H1 (cell line): ENCODE measurements around the gene PRR35. TPM values are rescaled to one million over a fixed set of nuclear protein-coding genes. Genes with fewer than 3 reads are reported as not detected.

ENCODE experiments used
- CTCF ChIA-PET: fragments of 300-600 bp; sonication (Branson Sonifier 250); formaldehyde crosslinking; loops from one replicate; lab custom pipeline; 2021; ENCODE audit not compliant: partially characterized antibody; lab: Charles Lee
- POLR2A ChIA-PET: fragments of 300-600 bp; sonication (Branson Sonifier 250); formaldehyde crosslinking; loops from one replicate; lab custom pipeline; 2021; ENCODE audit warnings: inconsistent platforms; ENCODE audit not compliant: partially characterized antibody; lab: Charles Lee
- DNase-seq, 2 experiments: peaks; one replicate each; pipeline versions ENCODE4 v3.0.0 to v3.0.0-alpha.2; 2010 to 2022; ENCODE audit warnings: low spot score in 2 of 2, low read depth in 1 of 2, mixed read lengths in 1 of 2
- FAIRE-seq: peaks from 2 replicates; lab custom pipeline; 2011; peaks lifted over from hg19 to GRCh38; lab: Jason Lieb, UNC
- H2AFZ ChIP-seq: 2 replicates; pipeline ENCODE4 v1.8.1; 2012; ENCODE audit warnings: low read length, inconsistent platforms
- H2AK5ac ChIP-seq: 2 replicates; pipeline ENCODE4 v1.6.1; 2013; ENCODE audit warnings: low read depth, low read length
- H2BK120ac ChIP-seq: replicated peaks from 2 replicates; pipeline ENCODE3; 2013; ENCODE audit warnings: low read depth, low read length, inconsistent platforms
- H2BK12ac ChIP-seq: 2 replicates; pipeline ENCODE4 v1.6.1; 2013; ENCODE audit warnings: low read depth, low read length
- H2BK15ac ChIP-seq: 2 replicates; pipeline ENCODE4 v1.6.1; 2013; ENCODE audit warnings: low read length
- H2BK20ac ChIP-seq: 2 replicates; pipeline ENCODE4 v1.6.1; 2013; ENCODE audit warnings: low read length
- H2BK5ac ChIP-seq: 2 replicates; pipeline ENCODE4 v1.6.1; 2013; ENCODE audit warnings: low read depth, low read length
- H3K14ac ChIP-seq: 2 replicates; pipeline ENCODE4 v1.6.1; 2013; ENCODE audit warnings: inconsistent platforms; ENCODE audit not compliant: insufficient read length
- H3K18ac ChIP-seq: 2 replicates; pipeline ENCODE4 v1.6.1; 2013; ENCODE audit warnings: low read length; ENCODE audit errors: extremely low read depth
- H3K23ac ChIP-seq: 2 replicates; pipeline ENCODE4 v1.6.1; 2013; ENCODE audit warnings: inconsistent platforms; ENCODE audit not compliant: insufficient read length
- H3K23me2 ChIP-seq: 2 replicates; pipeline ENCODE4 v1.6.1; 2013; ENCODE audit warnings: low read depth, low read length
- H3K27ac ChIP-seq: 2 replicates; pipeline ENCODE4 v1.6.1; 2011; ENCODE audit warnings: low read depth, low read length, inconsistent platforms
- H3K27me3 ChIP-seq, 4 experiments: replicated peaks in 1 of 4; 1 replicate in 1 of 4; 2 replicates in 3 of 4; pipeline versions ENCODE4 v1.6.1 to v1.8.1; 2011 to 2013; ENCODE audit warnings: low read length in 3 of 4, mild to moderate bottlenecking in 3 of 4, inconsistent platforms in 2 of 4, mixed read lengths in 2 of 4, moderate library complexity in 1 of 4; ENCODE audit not compliant: control insufficient read depth in 3 of 4, insufficient read depth in 3 of 4; ENCODE audit errors: extremely low read depth in 1 of 4
- H3K36me3 ChIP-seq, 4 experiments: 2 replicates each; pipeline versions ENCODE4 v1.6.1 to v1.8.1; 2011 to 2013; ENCODE audit warnings: mild to moderate bottlenecking in 4 of 4, low read length in 3 of 4, moderate library complexity in 2 of 4, control low read depth in 1 of 4, inconsistent platforms in 1 of 4; ENCODE audit not compliant: insufficient read depth in 4 of 4, control insufficient read depth in 2 of 4
- H3K4ac ChIP-seq: replicated peaks from 2 replicates; pipeline ENCODE3; 2013; ENCODE audit warnings: low read length, low read depth, mixed read lengths, inconsistent platforms; ENCODE audit not compliant: insufficient read length
- H3K4me1 ChIP-seq, 4 experiments: replicated peaks in 1 of 4; 1 replicate in 1 of 4; 2 replicates in 3 of 4; pipeline versions ENCODE4 v1.6.1 to v1.8.1; 2011 to 2013; ENCODE audit warnings: low read length in 3 of 4, inconsistent platforms in 2 of 4, mixed read lengths in 1 of 4; ENCODE audit not compliant: insufficient read depth in 4 of 4, control insufficient read depth in 3 of 4
- H3K4me2 ChIP-seq, 2 experiments: 2 replicates each; pipeline versions ENCODE4 v1.6.1 to v1.8.1; 2011 to 2013; ENCODE audit warnings: low read depth in 2 of 2, low read length in 2 of 2, control low read depth in 1 of 2, inconsistent platforms in 1 of 2, mild to moderate bottlenecking in 1 of 2; ENCODE audit not compliant: insufficient read depth in 1 of 2
- H3K4me3 ChIP-seq, 4 experiments: fragments of 200-600, 300-600 bp in 1 of 4; sonication (generic), shearing (Covaris generic), sonication (Bioruptor Twin) in 1 of 4; 2 replicates each; pipeline versions ENCODE4 v1.5.1 to v1.8.1; 2011 to 2016; ENCODE audit warnings: low read length in 4 of 4, low read depth in 3 of 4, control low read depth in 2 of 4, inconsistent platforms in 2 of 4, mild to moderate bottlenecking in 2 of 4, mixed read lengths in 1 of 4, moderate library complexity in 1 of 4; ENCODE audit not compliant: insufficient read depth in 2 of 4; ENCODE audit errors: extremely low read depth in 1 of 4
- H3K56ac ChIP-seq: replicated peaks from 2 replicates; pipeline ENCODE3; 2013; ENCODE audit warnings: low read depth, mild to moderate bottlenecking, mixed read lengths, low read length, inconsistent platforms; ENCODE audit not compliant: insufficient read length
- H3K79me1 ChIP-seq: 2 replicates; pipeline ENCODE4 v1.6.1; 2013; ENCODE audit warnings: low read depth, low read length, control low read depth
- H3K79me2 ChIP-seq, 2 experiments: 2 replicates each; pipeline versions ENCODE4 v1.6.1 to v1.8.1; 2012 to 2013; ENCODE audit warnings: low read length in 2 of 2, mild to moderate bottlenecking in 2 of 2, inconsistent platforms in 1 of 2; ENCODE audit not compliant: insufficient read depth in 2 of 2, control insufficient read depth in 1 of 2
- H3K9ac ChIP-seq, 4 experiments: replicated peaks in 1 of 4; 1 replicate in 1 of 4; 2 replicates in 3 of 4; pipeline versions ENCODE4 v1.6.1 to v1.8.1; 2011 to 2013; ENCODE audit warnings: low read depth in 3 of 4, low read length in 3 of 4, control low read depth in 2 of 4, mild to moderate bottlenecking in 2 of 4, moderate library complexity in 2 of 4, inconsistent platforms in 1 of 4; ENCODE audit errors: extremely low read depth in 1 of 4
- H3K9me3 ChIP-seq, 2 experiments: 2 replicates each; pipeline versions ENCODE4 v1.6.1 to v1.8.1; 2012 to 2013; ENCODE audit warnings: mild to moderate bottlenecking in 2 of 2, moderate library complexity in 2 of 2, control low read depth in 1 of 2, inconsistent platforms in 1 of 2, low read depth in 1 of 2, low read length in 1 of 2, mixed read lengths in 1 of 2; ENCODE audit not compliant: insufficient read depth in 2 of 2
- H4K20me1 ChIP-seq, 2 experiments: replicated peaks in 1 of 2; 2 replicates each; pipeline versions ENCODE3 to v1.8.1; 2011 to 2013; ENCODE audit warnings: inconsistent platforms in 2 of 2, low read length in 2 of 2, mild to moderate bottlenecking in 1 of 2; ENCODE audit not compliant: insufficient read depth in 2 of 2, control insufficient read depth in 1 of 2
- H4K5ac ChIP-seq: 2 replicates; pipeline ENCODE4 v1.6.1; 2013; ENCODE audit warnings: low read length, low read depth, mixed read lengths, inconsistent platforms; ENCODE audit not compliant: insufficient read length
- H4K8ac ChIP-seq: 2 replicates; pipeline ENCODE4 v1.8.0; 2013; ENCODE audit warnings: mild to moderate bottlenecking, moderate library complexity, low read length, inconsistent platforms; ENCODE audit not compliant: insufficient read depth; ENCODE audit errors: extremely low read depth
- H4K91ac ChIP-seq: replicated peaks from 2 replicates; pipeline ENCODE3; 2013; ENCODE audit warnings: low read length, mixed read lengths, inconsistent platforms; ENCODE audit not compliant: insufficient read length
- BACH1 ChIP-seq: IDR thresholded peaks from 2 replicates; pipeline ENCODE4 v1.6.1; 2012; ENCODE audit warnings: low read length, improper control_type of control experiment
- BCL11A ChIP-seq, 2 experiments: IDR thresholded peaks; one replicate each; pipeline ENCODE4 v1.6.1; 2011; ENCODE audit warnings: low read depth in 2 of 2, low read length in 2 of 2, mild to moderate bottlenecking in 2 of 2
- CBX8 ChIP-seq: fragments of 300-800, 300-1000 bp; sonication (generic); IDR thresholded peaks from 2 replicates; pipeline ENCODE4 v1.7.1; 2016; ENCODE audit warnings: low read depth, low read length, borderline replicate concordance
- CHD1 ChIP-seq: IDR thresholded peaks from 2 replicates; pipeline ENCODE4 v1.6.1; 2012; ENCODE audit warnings: low read depth, low read length, improper control_type of control experiment
- CTBP2 ChIP-seq: IDR thresholded peaks from 2 replicates; pipeline ENCODE4 v1.7.0; 2011; ENCODE audit warnings: borderline replicate concordance, mild to moderate bottlenecking, moderate library complexity, mixed read lengths, low read length; ENCODE audit not compliant: insufficient read depth, insufficient read length
- EZH2 ChIP-seq: fragments of 200-600 bp; sonication (generic); IDR thresholded peaks from 2 replicates; pipeline ENCODE4 v1.7.1; 2012; ENCODE audit warnings: low read depth, mild to moderate bottlenecking, moderate library complexity, low read length, inconsistent platforms; ENCODE audit not compliant: severe bottlenecking
- POLR2AphosphoS5 ChIP-seq: IDR thresholded peaks from 2 replicates; pipeline ENCODE4 v1.6.1; 2011; ENCODE audit warnings: low read depth, low read length
- POU5F1 ChIP-seq: IDR thresholded peaks from 2 replicates; pipeline ENCODE4 v1.6.1; 2011; ENCODE audit warnings: low read depth, mild to moderate bottlenecking, low read length, moderate library complexity
- RBBP5 ChIP-seq: IDR thresholded peaks from 2 replicates; pipeline ENCODE4 v1.7.1; 2012; ENCODE audit warnings: low read depth, mild to moderate bottlenecking, inconsistent platforms, low read length, moderate library complexity, borderline replicate concordance
- RXRA ChIP-seq: IDR thresholded peaks from 2 replicates; pipeline ENCODE4 v1.6.1; 2011; ENCODE audit warnings: low read depth, mild to moderate bottlenecking, low read length, moderate library complexity; ENCODE audit not compliant: insufficient read depth
- SIRT6 ChIP-seq: IDR thresholded peaks from one replicate; pipeline ENCODE4 v1.7.1; 2012; ENCODE audit warnings: low read length, inconsistent platforms
- SP4 ChIP-seq: IDR thresholded peaks from 2 replicates; pipeline ENCODE4 v1.6.1; 2012; ENCODE audit warnings: low read length, inconsistent platforms
- SRF ChIP-seq: IDR thresholded peaks from 2 replicates; pipeline ENCODE4 v1.6.1; 2011; ENCODE audit warnings: mild to moderate bottlenecking, low read depth, low read length, moderate library complexity
- TAF1 ChIP-seq: IDR thresholded peaks from 2 replicates; pipeline ENCODE4 v1.6.1; 2011; ENCODE audit warnings: mild to moderate bottlenecking, low read depth, low read length
- YY1 ChIP-seq: IDR thresholded peaks from 2 replicates; pipeline ENCODE4 v1.6.1; 2011; ENCODE audit warnings: low read depth, mild to moderate bottlenecking, low read length
- WGBS, 2 experiments: shearing (Covaris generic) in 1 of 2; methylation state at CpG; one replicate each; pipeline versions ENCODE4 v1.1.6 to v1.1.7; 2013 to 2015; ENCODE audit warnings: low lambda C conversion rate in 2 of 2, mixed read lengths in 2 of 2, inconsistent platforms in 1 of 2, low coverage in 1 of 2, missing lambda C conversion rate in 1 of 2; ENCODE audit not compliant: insufficient replicate concordance in 2 of 2, insufficient coverage in 1 of 2, insufficient read length in 1 of 2; ENCODE audit errors: extremely low coverage in 1 of 2, missing lambda C conversion rate in 1 of 2; 5-methylcytosine and 5-hydroxymethylcytosine counted together
- polyA plus RNA-seq, 7 experiments: library from polyadenylated mRNA; depleted of rRNA in 3 of 7; stranded (reverse) in 5 of 7; unstranded in 2 of 7; fragments of >200 nt in 5 of 7; fragments of 200-250 nt in 2 of 7; gene quantifications; 1 replicate in 5 of 7; 2 replicates in 1 of 7; 4 replicates in 1 of 7; pipeline versions ENCODE4 v1.2.1 to v1.2.3, GENCODE V29; 2011 to 2013; ENCODE audit warnings: missing spikeins in 2 of 7, mixed read lengths in 2 of 7
- total RNA-seq: library from RNA; stranded (reverse); fragmentation: NEBNext Ultra II Directional; extraction: Animal tissue kit (Norgen Biotek cat#: 25700); gene quantifications from 2 replicates; pipeline ENCODE4 v1.2.1, GENCODE V29; 2021

The PRR35 gene
- total and polyA plus RNA-seq, 2 of the 8 experiments (the other 6 are each of a cell fraction or from before 2014, with no cell fraction given) = 0.38 to 0.50 TPM

- Histone ChIP-seq H3K79me2 (peaks cover 0 to under 1% of the 10 kb centered on the region in 2 experiments; a peak in 1 of 4 replicates), H4K91ac (no peak overlapping the region), H4K20me1 (peaks cover 4 to 8% of the 10 kb centered on the region in 2 experiments), H3K4me1 (peaks cover 0 to 4% (median under 1%) of the 10 kb centered on the region in 4 experiments; a peak in 3 of 7 replicates), H2BK20ac (no peak overlapping the region), H3K23me2 (no peaks in the 10 kb centered on the region), H2BK12ac (no peak overlapping the region), H3K79me1 (no peaks in the 10 kb centered on the region), H2AK5ac (no peak overlapping the region), H3K18ac (no peak overlapping the region), H3K9ac (no peak overlapping the region), H2BK120ac (no peak overlapping the region), H3K14ac (no peak overlapping the region), H3K27ac (no peak overlapping the region; the same call in 1 of the 2 replicates), H3K56ac (no peak overlapping the region), H4K5ac (no peak overlapping the region), H2BK5ac (no peak overlapping the region; the same call in 1 of the 2 replicates), H3K4ac (no peak overlapping the region), H3K4me3 (no peak overlapping the region), H3K23ac (no peak overlapping the region), H3K36me3 (peaks cover 0 to 4% (median 3%) of the 10 kb centered on the region in 4 experiments; a peak in 4 of 8 replicates), H4K8ac (peak overlapping the region; percentile 9; the same call in 1 of the 2 replicates), H3K9me3 (no peaks in the 10 kb centered on the region), H2AFZ (no peak overlapping the region), H2BK15ac (no peak overlapping the region), H3K4me2 (no peak overlapping the region), H3K27me3 (no peaks in the 10 kb centered on the region)
- CTCF ChIA-PET = interaction anchor here (0.5 to 3.7 kb wide), 27 partner anchors 8 to 1529 kb away, joined by 3 to 12 read pairs (median 4); no protein-coding TSS in a partner anchor
- POLR2A ChIA-PET = interaction anchor here (0.8 to 1.8 kb wide), 5 partner anchors 10 to 137 kb away, joined by 3 to 5 read pairs (median 4); partner anchors contain the start of genes DECR2 and RAB11FIP3
- whole genome bisulfite sequencing, 2 experiments = 94% methylated on average over 13 of the region's 13 CpGs; no CpG with 5 or more reads in 1 of the 2 experiments
- DNase-seq (no peak), FAIRE-seq (no peak)
- TF ChIP-seq SP4 (no peak), CTBP2 (no peak), CHD1 (no peak), BACH1 (no peak), TAF1 (no peak), EZH2 (no peak), RBBP5 (no peak), BCL11A (IDR thresholded peaks at IDR 0.05; ENCODE audit: low read depth in 2 of 2, low read length in 2 of 2) (no peak), RXRA (no peak), CBX8 (no peak), SRF (no peak), POLR2AphosphoS5 (no peak), POU5F1 (no peak), YY1 (no peak), SIRT6 (no peak)
Measured at GRCh38 chr16:520847-521246, 39.3 kb upstream of the PRR35 start.
